Measurements from ENCODE around the gene SHC4. TPM values are rescaled to one million over a fixed set of nuclear protein-coding genes. Genes with fewer than 3 reads are reported as not detected.

The SHC4 gene
- total RNA-seq, 4 donors from 2014 or later, result 0.63 to 4.7 (median 1.6) TPM

- intact Hi-C loops (cut with DNase I; ENCODE audit: low total_unique reads), result no loop called here
- H3K4me3 ChIP-seq (ENCODE audit: low read depth, poor library complexity, severe bottlenecking), result no peak overlapping the region
- 58 to 59% methylated on average over 5 of the region's 5 CpGs for WGBS, 2 donors
- no peak for DNase-seq (ENCODE audit: low spot score in 2 of 2)
- TF ChIP-seq, protein P1, sequence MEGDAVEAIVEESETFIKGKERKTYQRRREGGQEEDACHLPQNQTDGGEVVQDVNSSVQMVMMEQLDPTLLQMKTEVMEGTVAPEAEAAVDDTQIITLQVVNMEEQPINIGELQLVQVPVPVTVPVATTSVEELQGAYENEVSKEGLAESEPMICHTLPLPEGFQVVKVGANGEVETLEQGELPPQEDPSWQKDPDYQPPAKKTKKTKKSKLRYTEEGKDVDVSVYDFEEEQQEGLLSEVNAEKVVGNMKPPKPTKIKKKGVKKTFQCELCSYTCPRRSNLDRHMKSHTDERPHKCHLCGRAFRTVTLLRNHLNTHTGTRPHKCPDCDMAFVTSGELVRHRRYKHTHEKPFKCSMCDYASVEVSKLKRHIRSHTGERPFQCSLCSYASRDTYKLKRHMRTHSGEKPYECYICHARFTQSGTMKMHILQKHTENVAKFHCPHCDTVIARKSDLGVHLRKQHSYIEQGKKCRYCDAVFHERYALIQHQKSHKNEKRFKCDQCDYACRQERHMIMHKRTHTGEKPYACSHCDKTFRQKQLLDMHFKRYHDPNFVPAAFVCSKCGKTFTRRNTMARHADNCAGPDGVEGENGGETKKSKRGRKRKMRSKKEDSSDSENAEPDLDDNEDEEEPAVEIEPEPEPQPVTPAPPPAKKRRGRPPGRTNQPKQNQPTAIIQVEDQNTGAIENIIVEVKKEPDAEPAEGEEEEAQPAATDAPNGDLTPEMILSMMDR (IDR thresholded peaks at IDR 0.05), result no peak
- no peak for TF ChIP-seq POLR2A (IDR thresholded peaks at IDR 0.05)
These were observed 9.2 kb downstream of the SHC4 start for GRCh38 chr15:48954538-48954937.

DNA sequence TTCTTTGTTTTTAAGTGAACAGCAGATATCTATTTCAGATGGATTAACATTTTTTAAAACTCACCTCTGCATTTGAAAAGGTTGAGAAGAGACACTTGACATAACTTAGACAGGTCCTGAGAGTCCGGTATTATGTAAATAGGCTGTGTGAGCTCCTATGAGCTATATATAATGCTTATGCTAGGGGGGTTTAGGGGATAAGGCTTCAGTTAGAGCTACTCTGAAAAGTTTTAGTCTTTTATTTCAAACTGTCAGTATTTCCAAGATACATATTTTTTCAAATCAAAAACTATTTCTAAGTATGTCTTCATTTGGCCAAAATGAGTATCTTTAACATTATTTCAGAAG lies 16.9 kb downstream of the SHC4 start:
- no peak overlapping the region for H3K4me3 ChIP-seq (ENCODE audit: low read depth, poor library complexity, severe bottlenecking)
- no peak for TF ChIP-seq POLR2A (IDR thresholded peaks at IDR 0.05)
- TF ChIP-seq, protein P1 (IDR thresholded peaks at IDR 0.05), result no peak
- intact Hi-C loops (cut with DNase I; ENCODE audit: low total_unique reads), result no loop called here
- no peak for DNase-seq (ENCODE audit: low spot score in 2 of 2)
- WGBS, 2 donors, result 90 to 91% methylated on average over 1 of the region's 1 CpG

- no peak for DNase-seq (ENCODE audit: low spot score in 2 of 2)
- 51 to 52% methylated on average over 5 of the region's 5 CpGs for WGBS, 2 donors
- no peak overlapping the region for H3K4me3 ChIP-seq (ENCODE audit: low read depth, poor library complexity, severe bottlenecking)
- no peak for TF ChIP-seq POLR2A (IDR thresholded peaks at IDR 0.05)
- TF ChIP-seq, protein P1 (IDR thresholded peaks at IDR 0.05), result no peak
- intact Hi-C loops (cut with DNase I; ENCODE audit: low total_unique reads), result no loop called here
These were observed 17.5 kb downstream of the SHC4 start for GRCh38 chr15:48946074-48946839.

DNA sequence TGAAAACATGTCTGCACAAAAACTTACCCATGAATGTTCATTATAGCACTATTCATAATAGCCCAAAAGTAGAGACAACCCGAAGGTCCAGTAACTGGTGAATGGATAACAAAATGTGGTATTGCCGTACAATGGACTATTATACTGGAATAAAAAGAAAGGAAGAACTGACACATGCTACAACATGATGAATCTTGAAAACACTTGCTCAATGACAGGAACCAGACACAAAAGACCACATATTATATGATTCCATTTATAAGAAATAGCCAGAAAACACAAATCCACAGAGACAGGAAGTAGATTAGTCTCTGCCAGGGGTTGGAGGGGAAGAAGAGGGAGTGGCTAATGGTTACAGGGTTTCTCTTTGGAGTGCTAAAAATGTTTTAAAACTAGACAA lies 18.3 kb downstream of the SHC4 start:
- no peak overlapping the region for H3K4me3 ChIP-seq (ENCODE audit: low read depth, poor library complexity, severe bottlenecking)
- DNase-seq (ENCODE audit: low spot score in 2 of 2), result no peak
- intact Hi-C loops (cut with DNase I; ENCODE audit: low total_unique reads), result no loop called here
- TF ChIP-seq POLR2A (IDR thresholded peaks at IDR 0.05), result no peak
- TF ChIP-seq, protein P1 (IDR thresholded peaks at IDR 0.05), result no peak
- 35 to 61% methylated on average over 2 of the region's 2 CpGs for WGBS, 2 donors

GRCh38 chr15:48941904-48942303 lies 21.8 kb downstream of the SHC4 start:
- 84 to 86% methylated on average over 5 of the region's 5 CpGs for whole genome bisulfite sequencing, 2 donors
- TF ChIP-seq, protein P1 (IDR thresholded peaks at IDR 0.05), result no peak
- TF ChIP-seq POLR2A (IDR thresholded peaks at IDR 0.05), result no peak
- intact Hi-C loops (cut with DNase I; ENCODE audit: low total_unique reads), result no loop called here
- no peak overlapping the region for H3K4me3 ChIP-seq (ENCODE audit: low read depth, poor library complexity, severe bottlenecking)
- no peak for DNase-seq (ENCODE audit: low spot score in 2 of 2)

DNA sequence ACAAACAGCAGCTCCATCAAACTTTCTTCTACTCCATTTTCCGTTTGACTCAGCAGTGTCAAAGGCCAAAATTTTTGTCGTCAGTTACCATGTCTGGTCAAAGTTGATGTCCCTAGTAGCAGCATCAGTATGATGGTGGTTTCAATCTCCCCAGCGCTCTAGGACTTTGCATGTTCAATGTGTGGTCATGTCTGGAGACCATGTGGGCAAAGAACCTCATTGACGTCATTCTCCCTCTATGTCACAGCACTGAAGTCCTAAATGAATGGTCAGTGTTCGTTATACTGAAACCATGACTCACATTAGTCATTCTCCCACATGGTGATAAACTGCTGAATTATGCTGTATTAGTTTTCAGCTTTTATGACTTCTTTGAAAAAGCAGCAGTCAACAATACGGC lies 23.2 kb downstream of the SHC4 start:
- TF ChIP-seq, protein P1 (IDR thresholded peaks at IDR 0.05), result no peak
- TF ChIP-seq POLR2A (IDR thresholded peaks at IDR 0.05), result no peak
- 77 to 84% methylated on average over 6 of the region's 6 CpGs for WGBS, 2 donors
- intact Hi-C loops (cut with DNase I; ENCODE audit: low total_unique reads), result no loop called here
- H3K4me3 ChIP-seq (ENCODE audit: low read depth, poor library complexity, severe bottlenecking), result no peak overlapping the region
- DNase-seq (ENCODE audit: low spot score in 2 of 2), result no peak

Data from lower leg skin (tissue), 4 donors.